Activated T-helper 1 cell treated with Interleukin-2 at 50 U/mL for 16 hours (primary cell): ENCODE data around the gene GAPDHS.

Experiments used
- DNase-seq: peaks from one replicate; pipeline ENCODE4 v3.0.0-alpha.2; 2020; ENCODE audit warnings: low read depth

Gene GAPDHS

DNA sequence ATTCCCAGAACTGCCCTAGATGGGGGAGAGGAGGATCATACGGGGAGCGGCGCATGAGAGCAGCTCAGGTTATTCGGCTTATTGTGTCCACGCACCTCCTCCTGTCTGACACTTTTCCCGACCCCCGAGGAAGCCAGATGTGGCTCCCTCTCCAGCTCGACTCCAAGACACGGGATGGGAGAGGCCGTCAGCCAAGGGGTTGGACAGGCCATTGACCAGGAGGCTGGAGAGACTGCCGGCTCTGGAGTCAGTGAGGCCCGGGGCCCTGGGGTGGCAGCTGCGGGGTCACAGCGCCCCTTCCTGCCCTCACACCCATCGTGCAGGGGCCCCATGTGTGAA lies 22.7 kb upstream of the GAPDHS start:
- DNase-seq: no peak

DNA sequence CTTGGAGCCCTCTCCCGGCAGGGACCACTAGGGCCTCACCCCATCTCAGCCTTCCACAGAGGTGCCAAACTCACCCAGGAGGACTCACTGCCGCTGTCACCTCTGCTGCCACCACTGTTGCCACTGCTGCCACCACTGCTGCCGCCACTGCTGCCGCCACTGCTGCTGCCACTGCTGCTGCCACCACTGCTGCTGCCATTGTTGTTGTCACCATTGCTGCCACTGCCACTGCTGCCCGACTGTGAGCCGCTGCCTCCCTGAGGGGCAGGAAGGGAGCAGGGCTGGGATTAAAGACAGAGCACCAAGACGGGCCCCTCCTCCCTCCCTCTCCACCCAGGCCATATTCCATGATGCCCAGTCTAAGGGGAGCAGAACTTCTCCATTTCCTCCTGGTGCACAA lies 21.9 kb upstream of the GAPDHS start:
- DNase-seq: no peak

GRCh38 chr19:35512831-35513627 lies 20.2 kb upstream of the GAPDHS start:
- no peak for DNase-seq

DNA sequence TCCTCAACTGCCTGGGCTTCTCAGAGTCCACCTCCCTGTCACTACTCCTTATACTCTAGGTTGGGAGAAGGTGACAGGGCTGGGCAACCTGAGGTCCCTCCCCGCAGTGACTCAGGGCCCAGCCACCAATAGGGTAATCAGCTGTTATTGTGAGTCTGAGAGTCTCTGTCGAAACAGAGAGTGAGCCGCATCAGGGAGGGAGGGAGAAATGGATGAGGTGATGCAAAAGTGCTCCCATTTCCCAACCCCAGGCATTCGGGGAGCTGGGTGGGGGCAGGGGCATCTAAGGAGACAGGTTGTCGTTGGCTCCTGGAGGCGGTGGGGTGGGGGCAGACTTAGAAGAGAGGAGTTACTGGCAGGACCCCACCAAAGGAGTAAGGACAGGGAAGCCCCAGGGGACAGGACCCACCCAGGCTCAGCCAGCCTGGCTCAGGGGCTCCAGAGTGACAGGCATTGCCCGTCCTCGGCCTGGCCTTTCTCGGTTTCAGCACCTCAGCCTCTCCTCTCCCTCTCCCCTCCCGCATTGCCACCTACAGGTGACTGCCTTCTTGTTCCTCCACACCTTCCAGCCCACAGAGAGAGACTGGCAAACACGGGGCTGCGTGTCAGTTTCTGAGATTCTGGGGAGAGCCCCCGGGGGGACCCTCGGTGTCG lies 19.5 kb upstream of the GAPDHS start, which contains the start of gene DMKN:
Gene DMKN, minus strand, starts transcription at position 22 of the 654 bp plus-strand sequence. CDS start 174 bp downstream, outside the sequence.
- DNase-seq: no peak

GRCh38 chr19:35514282-35514809 lies 18.9 kb upstream of the GAPDHS start:
- no peak for DNase-seq

GRCh38 chr19:35516310-35516709 lies 16.9 kb upstream of the GAPDHS start:
- no peak for DNase-seq

- DNase-seq: no peak
Measured at GRCh38 chr19:35517342-35517741, 15.9 kb upstream of the GAPDHS start.

DNA sequence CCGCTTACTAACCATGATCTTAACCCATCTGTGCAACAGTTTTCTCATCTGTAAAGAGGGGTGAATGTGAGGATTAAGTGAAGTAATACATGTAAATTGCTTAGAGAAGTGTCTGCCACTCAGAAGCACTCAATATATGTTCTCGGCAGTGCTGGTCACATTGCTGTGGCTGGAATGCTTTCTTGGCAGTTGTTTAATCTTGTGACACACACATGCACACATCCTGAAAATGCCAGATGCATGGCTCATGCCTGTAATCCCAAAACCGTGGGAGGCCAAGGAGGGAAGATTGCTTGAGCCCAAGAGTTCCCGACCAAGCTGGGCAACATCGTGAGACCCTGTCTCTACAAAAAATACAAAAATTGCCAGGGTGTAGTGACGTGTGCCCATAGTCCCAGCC lies 14.9 kb upstream of the GAPDHS start:
- DNase-seq: no peak

DNA sequence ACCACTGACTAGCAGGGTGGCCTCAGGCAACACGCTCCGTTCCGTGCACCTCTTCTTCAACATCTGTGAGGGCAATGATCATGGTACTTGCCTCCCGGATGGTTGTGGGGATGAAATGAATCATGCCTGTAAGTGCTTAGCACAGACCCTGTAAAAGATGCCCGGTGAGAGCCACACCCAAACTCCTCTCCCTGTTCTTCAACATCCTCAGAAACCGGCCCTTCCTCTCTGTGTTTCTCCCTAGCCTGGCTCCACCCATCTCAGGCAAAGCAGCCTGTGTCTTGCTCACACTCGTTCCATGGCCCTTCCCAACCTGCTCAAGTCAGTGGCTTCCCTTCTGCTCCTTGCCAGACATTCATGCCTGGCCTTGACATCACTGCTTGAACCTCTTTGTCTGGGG lies 14.0 kb upstream of the GAPDHS start:
- DNase-seq: no peak

DNA sequence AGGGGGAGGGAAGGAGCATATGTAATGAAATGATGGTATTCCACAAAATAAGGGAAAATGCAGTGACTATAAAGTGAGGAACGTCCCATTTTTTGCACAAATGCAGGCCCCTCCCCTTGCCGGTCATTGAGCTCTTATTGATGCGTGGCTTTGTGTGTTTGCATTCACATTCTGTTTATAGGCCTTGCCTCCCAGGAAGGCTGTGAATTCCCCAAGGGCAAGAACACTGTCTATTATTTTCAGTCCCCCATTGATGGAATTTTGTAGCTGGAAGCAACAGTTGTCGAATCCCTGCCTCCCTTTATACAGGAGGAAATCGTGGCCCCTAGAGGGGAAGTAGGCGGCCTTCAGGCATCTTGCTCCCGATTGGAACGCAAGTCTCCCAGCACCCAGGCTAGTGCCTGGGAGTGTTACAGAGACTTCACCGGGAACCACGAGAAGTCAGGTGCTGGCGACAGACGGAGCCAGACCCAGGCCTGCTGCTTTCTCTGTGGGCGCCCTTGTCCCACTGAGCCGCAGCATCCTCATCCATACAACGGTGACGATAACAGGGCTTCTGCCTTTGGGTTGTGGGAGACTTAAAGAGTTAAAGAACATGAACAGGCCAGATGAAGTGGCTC lies 12.0 kb upstream of the GAPDHS start:
- DNase-seq: no peak

DNA sequence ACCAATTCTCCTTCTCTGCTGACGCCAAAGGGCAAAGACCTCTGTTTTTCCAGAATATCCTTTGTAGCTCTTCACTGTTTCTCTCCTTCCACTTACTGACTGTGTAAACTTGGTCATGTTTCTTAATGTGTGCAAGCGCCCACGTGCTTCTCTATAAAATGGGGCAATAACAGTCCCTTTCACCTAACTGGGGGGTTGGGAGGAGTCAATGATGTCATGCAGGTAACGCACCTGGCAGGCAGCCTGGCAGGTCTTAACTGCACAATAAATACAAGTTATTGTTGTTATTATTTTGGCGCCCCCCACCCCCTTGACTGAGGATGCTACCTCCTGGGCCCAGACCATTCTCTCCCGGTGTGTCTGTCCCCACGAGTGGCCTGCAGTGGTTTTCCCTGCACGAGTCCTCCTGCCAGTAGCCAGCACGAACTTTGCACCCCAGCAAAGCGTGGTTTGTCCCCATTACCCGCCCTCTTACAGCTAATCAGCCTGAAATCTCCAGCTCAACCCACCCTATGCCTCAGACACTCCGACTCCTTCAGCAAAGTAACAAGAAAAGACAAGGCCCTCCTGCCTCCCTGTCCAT lies 10.4 kb upstream of the GAPDHS start:
- DNase-seq: no peak

DNA sequence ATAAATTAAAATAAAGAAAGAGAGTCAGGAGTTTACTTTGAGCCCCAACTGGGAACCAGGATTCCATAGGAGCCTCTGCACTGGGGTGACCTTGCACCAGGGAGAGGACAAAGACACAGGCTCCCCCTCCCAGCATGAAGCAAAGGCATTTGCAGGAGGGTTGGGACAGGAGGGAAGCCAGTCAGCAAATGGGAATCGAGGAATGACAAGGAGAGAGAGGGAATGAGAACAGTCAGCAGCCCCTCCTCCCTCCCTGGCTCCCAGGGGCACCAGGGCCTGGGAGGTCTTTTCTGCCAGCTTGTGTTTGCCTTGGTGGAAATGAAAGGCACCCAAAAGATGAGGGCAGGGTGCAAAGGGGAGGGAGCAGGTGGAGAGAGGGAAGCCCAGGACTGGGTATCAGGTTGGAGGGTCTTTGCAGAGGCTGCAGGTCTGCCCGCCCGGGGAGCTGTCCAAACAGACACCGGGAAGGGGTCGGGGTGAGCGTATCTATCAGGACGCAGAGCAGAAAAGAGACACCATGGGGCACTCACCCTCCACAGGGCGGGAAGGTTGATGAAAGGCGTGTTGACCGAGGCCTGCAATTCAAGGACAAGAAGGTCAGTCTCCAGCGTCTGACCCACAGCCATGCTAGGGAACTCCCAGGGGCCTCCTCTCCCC lies 8.9 kb upstream of the GAPDHS start:
- no peak for DNase-seq

- DNase-seq: no peak
Measured at GRCh38 chr19:35525873-35526272, 7.4 kb upstream of the GAPDHS start.

- DNase-seq: no peak
Measured at GRCh38 chr19:35528218-35529038, 4.8 kb upstream of the GAPDHS start, which contains the start of gene SBSN. Gene SBSN (minus strand): TSS chr19:35528311. CDS start chr19:35528281, 30 bp downstream.

DNA sequence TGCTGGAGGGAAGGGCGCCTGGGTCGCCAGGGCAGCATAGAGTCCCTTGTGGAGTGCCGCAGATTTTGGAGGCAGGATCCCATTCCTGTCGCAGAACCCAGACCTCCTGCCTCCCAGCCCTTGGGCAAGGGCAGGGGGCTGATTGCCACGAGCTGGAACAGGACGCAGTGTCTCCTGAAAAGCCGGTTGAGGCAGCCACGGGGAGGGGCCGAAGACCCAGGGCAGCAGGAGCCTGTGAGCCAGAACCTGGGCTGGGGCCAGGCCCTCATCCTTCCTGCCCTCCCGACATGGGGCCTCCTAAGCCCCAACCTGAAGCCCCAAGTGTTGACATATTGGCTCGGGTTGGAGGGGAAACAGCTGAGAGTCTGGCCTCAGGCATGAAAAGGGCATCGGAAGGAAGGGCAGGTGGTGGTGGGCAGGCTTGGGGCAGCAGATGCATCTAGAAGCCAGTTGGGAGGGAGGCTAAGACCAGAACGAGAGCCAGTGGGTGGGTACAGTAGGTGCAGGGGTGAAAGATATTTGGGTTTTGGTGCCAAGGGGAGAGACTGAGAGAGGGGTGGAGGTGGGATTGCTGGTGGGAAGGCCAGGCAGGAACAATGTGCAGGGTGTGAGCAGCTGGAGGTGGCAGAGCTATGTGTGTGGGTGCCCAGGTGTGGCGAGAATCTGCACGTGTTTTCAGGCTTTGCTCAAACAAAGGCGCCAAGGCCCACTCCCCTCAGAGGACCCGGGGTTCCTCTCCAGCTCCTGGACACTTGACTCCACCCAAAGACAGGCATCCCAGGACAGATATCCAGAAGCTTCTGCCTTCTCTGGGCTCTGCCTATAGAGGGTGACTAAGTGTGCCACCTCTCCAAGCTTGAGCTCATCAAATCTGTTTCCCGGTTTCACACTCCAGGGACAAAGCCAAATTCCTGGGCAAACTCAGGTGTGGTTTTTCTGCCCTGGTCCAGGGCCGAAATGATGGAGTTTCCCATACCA lies 3.7 kb upstream of the GAPDHS start:
- no peak for DNase-seq

GRCh38 chr19:35531291-35531690 lies 2.0 kb upstream of the GAPDHS start:
- DNase-seq: no peak

GRCh38 chr19:35533822-35534392 lies 651 bp downstream of the GAPDHS start:
- DNase-seq: no peak

DNA sequence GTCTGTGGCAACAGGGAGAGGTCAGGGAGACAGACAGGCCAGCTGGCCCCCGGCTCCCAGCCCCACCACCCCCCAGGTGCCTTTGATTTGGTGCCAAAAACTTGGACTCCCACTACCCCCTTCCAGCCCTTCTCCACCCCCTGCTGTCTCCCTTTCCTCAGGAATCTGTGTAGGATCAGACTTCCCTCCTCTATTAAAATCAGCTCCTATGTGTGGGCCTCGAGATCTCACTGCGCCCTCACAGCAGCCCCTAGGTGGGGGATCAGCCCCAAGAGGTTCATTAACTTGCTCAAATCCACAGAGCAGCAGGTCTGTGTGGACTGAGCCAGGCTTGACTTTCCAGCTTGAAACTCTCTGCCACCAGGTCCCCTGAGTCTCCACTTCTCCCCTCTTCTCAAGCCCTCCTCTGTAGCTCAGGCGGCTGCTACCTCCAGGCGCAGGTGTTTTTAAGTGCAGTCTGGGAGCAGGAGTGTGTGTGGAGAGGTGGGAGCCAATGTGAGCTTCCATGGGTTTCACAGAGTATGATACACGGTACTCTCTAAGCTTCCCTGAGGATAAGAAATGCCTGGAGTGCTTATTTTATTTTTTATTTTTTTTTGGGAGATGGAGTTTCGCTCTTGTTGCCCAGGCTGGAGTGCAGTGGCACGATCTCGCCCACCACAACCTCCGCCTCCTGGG lies 1.7 kb downstream of the GAPDHS start:
- DNase-seq: no peak

- no peak for DNase-seq
Measured at GRCh38 chr19:35539314-35539713, 6.1 kb downstream of the GAPDHS start.
